Endometrial microvascular endothelial cells (primary cell): Measurements from ENCODE around the gene ABLIM2. TPM values are rescaled to one million over a fixed set of nuclear protein-coding genes. Genes with fewer than 3 reads are reported as not detected.

Source experiments
- in situ Hi-C: cut with HindIII; loops from 2 replicates; pipeline ENCODE4 v1.10.0; 2017; ENCODE audit warnings: low sequenced_read_pairs, low pct_unique_long_range_greater_than_20kb; ENCODE audit errors: inconsistent ontology term
- total RNA-seq: library from RNA; depleted of rRNA; stranded (reverse); fragments of >200 nt; gene quantifications from one replicate; pipeline ENCODE4 v1.2.3, GENCODE V29; 2015; ENCODE audit errors: inconsistent ontology term

Gene ABLIM2
- total RNA-seq, 1 donor from 2014 or later, result 0.46 TPM

DNA sequence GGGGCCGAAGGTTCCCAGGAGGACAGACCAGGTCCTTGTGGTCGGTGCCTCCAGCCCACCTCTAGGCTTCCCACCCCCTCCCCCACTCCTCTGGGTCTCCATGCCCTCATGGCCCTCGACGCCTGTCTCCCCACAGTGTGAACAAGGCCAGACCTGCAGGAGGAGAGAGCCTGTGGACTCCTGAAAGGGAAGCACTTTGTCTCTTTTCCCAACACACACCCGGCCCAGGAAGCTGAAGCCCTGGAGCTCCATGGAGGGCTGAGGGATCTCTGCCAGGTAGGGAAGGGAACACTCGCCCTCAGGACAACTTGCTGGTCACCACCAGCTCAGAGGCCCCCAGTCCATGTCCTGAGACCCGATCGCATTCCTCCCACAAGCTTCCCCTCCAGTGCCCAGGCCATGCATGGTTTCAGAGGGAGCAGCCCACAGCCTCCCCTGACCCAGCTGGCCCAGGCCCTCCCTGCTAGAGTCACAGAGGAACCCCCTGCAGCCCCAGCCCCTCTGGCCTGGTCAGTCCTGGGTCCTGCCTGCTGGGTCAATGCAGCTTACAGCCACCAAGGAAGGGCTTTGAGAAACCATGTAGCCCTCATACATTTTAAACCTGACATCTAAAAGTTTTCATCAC is 60.8 kb downstream of the ABLIM2 start:
- in situ Hi-C loops, result no loop called here

DNA sequence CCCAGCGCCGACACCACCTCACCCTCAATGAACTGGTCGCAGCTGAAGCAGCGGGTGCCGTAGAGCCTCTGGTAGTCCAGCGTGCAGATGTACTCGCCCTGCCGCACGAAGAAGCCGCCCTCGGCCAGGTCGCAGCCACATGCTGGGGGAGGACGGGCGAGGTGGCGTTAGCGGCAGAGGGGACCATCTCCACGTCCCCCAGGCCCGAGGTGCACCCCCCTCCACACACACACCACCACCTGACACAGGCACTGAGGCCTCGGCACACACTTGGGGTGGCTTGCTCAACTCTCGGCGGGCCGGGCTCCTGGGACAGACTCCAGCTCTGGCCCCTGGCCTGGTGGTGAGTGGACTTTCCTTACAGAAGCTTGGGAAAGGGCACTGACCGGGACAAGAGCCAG is 61.5 kb downstream of the ABLIM2 start:
- in situ Hi-C loops, result no loop called here

DNA sequence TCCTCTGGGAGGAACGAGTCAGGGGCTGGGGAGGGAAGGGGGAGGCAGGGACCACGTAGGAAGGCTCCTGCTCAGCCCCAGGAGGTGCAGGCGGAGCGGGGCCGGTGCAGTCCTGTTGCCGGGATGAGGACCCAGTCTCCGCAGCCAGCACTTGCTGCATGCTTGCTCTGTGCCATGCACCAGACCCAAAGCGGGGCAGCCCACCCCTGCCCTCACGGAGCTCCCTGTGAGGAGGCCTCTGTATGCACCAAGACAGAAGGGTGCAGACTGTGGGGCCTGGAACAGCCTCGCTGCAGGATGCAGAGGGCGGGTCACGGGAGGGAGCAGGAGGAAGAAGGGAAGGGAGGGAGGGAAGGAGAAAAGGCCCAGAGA is 61.9 kb downstream of the ABLIM2 start:
- in situ Hi-C loops, result no loop called here

DNA sequence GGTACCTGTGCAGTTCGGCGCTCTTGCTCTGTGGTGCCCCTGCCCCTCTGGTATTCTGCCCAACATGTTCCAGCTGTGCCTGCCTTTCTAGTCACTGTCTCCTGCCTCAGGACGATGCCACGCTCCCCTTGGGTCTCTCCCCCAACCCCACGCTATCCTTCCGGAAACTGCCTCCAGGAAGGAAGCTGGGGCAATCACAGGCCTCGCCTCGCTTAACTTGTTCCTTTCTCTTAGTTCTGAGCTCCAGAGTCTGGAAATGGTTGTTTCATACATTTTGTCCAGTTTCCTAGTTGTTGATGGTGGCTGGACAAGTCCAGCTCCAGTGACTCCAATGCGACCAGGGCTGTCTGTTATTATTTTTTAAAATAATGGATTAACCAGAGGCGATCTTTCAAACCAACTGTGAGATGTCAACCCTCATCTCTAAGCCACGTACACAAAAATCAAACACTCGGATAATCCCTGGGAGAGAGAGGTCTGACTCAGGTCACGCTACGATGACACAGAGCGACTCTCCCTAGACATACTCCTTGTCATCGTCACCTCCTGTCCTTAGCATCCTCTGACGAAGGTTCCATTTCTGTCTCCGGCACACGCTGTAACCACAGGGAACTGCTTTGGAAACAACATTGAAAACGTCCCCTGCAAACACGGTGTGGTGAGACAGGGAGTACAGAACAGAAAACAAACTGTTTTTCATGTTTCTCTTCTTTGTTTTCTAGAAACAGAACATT is 62.5 kb downstream of the ABLIM2 start:
- in situ Hi-C loops, result no loop called here

DNA sequence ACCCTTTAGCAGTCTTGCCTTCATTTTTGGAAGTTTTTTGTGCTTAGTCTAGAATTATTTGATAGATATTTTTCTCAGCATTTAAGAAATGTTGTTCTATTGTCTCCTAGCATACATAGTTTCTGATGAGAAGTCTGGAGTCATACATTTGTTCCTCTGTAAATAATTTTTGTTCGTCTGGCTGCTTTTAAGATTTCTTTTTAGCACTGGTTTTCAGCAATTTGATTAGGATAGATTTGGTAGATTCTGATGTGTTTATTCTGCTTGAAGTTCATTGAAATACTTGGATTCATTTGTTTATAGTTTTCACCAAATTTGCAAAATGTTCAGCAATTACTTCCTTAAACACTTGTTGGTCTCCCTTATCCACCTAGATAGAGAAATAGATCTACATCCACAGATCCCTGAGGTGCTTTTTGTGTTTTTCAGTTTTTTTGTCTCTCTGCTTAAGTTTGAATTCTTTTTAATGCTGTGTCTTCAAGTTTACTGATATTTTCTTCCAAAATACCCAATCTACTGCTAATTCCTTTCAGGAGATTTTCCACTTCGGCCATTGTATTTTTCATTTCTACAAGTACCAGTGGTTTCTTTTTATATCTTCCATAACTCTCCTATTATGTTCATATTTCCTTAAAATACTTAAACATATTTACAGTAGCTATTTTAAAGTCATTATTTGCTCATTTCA is 64.9 kb downstream of the ABLIM2 start:
- in situ Hi-C loops, result no loop called here

DNA sequence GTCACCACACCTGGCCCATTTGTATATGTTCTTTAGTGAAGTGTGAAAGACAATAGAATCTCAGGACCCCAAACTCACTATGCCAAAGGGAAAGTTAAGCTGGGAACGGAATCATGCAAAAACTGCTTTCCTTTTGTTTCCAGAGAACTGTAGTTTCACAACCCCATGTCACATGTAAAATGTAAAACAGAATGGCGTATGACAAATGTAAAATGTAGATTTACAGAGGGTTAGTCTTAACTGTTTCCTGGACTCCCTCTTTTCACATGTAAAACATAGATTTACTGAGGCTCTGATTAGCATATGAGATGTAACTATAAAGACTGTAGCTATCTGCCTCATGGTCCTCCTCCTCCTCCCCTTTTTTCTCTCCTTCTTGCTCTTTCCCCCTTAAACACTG is 66.3 kb downstream of the ABLIM2 start:
- in situ Hi-C loops, result no loop called here

DNA sequence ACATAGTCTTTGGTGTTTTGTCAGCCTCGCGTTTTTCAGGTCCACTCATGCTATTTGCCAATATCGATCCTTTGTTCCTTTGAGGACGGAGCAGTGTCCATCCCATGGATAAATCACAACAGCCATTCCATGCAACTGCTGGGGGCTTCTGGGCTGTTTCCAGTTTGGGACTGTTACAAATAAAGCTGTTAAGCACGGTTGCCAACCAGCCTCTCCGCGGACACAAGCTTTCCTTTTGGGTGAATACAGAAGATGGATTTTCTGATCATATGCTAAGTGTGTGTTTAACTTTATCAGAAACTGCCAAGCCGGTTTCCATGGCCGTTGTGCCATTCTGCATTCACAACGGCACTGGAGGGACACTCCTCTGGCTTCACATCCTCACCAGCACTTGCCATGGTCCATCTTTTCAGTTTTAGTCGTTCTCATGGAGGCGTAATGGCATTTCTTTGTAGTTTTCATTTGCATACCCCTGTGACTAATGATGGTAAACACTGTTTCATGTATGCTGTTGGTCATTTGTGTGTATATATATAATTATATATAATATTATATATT is 67.8 kb downstream of the ABLIM2 start:
- in situ Hi-C loops, result no loop called here

DNA sequence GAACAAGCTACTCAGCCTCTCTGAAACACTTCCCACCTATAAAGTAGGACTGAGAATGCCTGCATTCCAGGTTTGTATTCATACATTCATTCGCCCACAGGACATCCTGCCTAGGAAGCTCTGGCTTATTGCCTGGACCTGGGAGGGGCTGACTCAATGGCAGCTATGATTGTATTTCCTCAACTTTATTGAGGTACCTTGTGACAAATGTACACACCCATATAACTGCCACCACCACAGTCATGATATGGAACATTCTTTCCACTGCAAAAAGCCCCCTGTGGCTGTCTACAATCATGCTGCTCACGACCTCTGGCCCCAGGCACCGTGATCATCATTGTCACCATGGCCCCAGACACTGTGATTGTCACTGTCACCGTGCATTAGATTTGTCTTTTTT is 68.3 kb downstream of the ABLIM2 start:
- in situ Hi-C loops, result no loop called here

DNA sequence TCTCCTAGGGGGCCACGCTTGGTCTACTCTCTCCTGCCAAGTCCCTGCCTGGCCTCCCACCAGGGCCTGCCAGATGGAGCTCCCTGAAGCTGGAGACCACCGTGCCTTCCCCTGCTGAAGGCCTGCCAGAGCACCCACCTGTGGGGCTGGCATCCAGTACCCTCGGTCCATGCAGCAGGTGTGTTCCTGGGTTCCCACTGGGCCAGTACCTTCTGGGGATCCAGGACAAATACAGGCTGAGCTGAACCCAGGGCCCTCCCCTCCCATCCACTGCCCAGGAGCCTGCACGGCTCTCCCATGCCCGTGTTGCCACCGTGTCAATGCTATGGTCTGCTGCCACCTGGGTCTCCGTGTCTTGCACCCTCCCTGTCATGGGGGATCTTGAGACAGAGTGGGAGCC is 68.8 kb downstream of the ABLIM2 start:
- in situ Hi-C loops, result no loop called here

DNA sequence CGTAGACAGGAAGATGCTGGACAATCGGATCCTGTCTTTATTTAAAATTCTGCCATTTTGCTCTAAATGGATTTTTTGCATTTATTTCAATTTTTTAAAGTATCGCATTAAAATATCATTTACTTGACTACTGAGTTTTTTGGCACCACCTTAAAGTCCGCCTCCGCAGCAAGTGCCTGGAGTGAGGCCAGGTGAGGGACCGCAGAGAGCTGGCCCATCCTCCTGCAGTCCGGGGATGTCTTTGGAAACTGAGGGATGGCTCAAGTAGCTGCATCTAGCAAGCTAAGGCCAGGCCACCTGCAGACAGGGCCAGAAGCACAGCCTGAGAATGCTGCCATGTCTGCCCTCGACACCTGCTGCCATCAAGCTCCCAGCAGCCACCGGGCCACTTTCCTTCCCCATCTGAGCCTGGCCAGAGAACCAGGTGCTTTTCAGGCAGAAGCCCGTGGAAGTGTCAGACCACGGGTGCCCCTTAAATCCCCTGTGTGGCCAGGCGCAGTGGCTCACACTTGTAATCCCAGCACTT is 69.6 kb downstream of the ABLIM2 start:
- in situ Hi-C loops, result no loop called here

DNA sequence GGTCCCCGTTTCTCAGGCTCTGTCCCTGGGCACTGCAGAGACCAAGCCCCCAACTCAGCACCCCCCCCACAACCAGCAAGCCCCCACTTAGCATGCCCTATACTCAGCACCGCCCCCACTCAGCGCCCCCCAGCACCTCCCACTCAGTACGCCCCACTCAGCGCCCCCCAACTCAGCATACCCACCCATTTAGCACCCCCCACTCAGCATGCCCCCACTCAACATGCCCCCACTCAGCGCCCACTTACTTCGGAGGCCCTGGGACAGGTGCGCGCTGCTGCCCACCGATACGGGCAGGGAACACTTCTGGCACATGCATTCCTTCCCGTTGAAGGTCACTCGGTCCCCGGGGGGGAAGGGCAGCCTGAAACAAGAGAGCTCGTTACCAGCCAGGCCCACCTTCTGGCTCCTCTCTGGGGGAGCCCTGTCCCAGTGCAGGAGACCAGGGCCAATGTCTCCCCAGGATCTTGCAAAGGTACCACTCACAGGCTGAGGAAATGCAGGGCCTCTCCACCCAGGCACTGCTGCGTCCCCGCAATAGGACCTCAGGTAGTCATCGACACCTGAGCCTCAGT is 70.6 kb downstream of the ABLIM2 start:
- in situ Hi-C loops, result no loop called here

DNA sequence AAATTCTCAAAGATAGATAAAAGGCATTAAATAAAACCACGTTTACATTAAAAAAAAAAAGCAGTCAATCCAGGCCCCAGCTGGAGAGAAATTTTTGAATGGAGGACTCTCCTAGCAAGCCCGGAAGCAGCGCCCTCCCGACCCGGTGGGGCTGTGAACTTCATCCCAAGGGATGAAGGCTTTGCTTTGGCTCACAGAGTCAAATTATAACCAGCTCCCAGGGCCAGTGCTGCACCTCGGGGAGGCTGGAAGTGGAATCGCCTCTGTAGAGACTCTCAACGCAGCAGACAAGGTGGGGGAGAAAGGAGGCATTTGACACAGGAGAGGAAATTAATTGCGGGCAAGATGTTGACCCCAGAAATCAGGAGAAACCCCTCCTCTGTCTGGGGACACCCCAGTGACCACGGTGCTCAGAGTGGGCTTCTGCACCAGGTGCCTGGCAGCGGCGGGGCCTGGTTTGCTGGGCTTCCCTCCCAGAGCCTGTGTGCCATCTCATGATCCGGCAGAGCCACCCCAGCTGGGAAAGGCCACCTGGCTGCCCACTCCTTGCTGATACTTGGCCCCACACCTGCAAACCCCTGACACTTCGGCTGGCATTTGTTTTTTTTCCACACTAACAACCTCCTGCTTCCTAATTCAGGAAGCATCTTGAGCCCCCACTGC is 71.7 kb downstream of the ABLIM2 start:
- in situ Hi-C loops, result no loop called here

DNA sequence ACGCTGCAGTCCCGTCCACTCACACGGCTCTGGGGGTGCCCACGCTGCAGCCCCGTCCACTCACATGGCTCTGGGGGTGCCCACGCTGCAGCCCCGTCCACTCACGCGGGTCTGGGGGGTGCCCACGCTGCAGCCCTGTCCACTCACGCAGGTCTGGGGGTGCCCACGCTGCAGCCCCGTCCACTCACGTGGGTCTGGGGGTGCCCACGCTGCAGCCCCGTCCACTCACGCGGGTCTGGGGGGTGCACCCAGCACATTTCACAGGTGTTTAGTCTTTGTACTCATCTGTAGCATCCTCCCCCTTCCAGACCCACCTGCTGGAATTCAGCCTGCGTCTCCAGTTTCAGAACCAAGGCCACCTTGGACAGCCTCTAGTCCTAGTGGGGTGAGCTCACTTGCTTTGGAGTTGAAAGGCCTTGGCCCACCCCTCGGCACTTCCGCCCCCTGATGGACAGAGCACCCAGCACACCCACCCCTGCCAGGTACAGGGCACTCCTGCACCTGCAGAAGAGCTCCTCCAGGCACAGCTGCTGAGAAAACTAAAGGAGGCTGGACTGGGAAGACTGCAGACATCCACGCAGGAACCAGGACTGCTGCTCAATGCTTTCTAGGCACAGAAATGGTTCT is 73.0 kb downstream of the ABLIM2 start:
- in situ Hi-C loops, result no loop called here

DNA sequence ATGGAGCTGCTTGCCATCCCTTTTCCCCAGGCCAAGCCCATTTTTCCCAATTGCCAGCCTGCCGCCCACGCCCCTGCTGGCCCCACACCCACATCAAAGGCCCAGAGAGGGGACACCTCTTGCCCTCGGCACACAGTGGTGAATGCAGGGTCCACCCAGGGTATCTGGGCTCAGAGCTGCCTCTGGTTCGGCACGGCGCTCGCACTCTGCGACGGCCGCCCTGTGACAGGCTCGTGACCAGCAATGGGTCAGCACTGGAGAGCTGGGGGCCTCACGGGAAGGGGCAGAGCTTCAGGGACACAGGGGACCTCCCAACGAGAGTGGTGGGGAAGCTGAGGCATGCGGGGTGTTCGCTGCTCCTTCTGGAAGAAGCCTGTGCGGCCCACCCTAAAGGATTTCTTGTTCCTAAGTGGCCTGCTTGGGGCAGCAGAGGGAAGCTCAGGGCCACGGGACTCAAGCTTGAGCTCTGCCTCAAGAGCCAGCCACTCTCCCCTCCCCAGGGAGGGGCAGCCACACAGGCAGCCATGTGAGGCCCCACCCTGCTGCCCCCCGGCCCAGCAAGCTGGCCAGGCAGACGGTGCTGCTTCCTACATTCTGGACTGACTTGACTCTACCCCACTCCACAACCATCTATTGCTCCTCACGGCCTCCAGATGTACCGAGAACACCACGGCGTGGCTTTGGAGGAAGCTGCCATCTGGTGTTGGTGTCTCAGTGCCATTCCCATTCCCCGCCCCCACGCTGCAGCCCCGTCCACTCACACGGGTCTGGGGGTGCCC is 73.7 kb downstream of the ABLIM2 start:
- in situ Hi-C loops, result no loop called here

DNA sequence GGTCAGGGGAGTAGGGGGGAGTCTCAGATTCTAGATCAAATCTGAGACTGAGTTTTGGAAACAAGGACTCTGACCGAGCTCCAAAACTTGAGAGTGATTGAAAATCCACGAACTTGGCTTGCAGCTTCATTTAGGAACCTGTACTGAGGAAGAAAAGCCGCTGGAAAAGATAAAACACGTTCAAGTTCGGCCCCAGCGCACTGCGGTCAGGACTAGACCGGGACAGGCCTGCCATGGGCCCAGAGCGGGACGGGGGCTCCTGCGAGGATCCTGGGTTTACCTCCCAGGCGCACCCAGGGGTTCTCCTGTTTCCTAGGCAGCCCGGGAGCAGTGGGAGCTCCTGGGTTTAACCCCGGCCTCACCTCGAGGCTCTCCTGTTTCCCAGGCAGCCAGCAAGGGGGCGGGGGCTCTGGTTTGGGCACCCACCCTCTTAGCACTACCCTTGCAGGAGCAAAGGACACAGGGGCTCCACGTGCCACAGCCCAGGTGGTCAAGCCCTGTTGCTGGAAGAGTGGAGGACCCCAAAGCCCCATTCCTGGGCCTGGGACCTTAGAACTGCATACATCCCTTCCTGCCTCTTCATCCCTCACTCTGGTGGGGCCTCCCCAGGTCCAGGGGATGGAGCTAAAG is 74.5 kb downstream of the ABLIM2 start:
- in situ Hi-C loops, result no loop called here

DNA sequence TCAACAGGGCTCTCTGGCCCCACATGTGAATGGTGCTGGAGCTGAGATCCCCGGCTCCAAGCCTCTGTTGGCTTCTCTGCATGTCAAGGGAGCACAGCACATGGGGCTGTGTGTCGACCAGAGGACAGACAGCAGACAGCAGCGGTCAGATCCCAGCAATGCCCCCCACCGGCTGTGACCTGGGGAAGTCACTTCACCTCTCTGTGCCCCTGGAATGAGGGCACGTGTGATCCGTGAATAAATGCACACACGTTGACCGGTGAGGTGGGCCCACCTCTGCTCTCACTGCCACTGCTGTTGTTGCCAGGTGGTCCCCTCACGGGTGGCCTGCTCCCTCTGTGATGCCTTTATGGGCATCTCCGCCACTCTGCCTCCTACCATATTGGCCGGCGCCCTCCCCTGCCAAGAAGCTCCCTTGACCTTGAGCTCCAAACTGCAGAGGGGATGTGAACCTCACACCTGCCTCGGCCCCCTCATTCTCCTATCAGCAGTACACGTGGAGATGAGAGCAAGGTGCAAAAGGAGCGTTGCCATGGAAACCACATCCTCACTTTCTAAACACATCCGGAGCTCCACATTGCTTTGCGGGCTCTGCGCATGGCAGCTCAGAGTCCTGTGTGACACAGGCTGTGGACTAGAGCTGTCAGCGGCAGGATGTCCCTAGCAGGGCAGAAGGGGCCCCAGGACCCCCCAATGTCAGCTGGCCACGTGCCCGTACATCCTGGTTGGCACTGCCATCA is 75.4 kb downstream of the ABLIM2 start:
- in situ Hi-C loops, result no loop called here
